ENCODE data around the gene CLN6.
"Not testable (repeated sequence)": the region's sequence is repeated elsewhere in the genome, so short reads cannot be mapped to it uniquely, and the experiment has no call there.

Gene CLN6

GRCh38 chr15:68218331-68218730 lies 11.2 kb downstream of the CLN6 start:
- H3K27ac Mint-ChIP-seq, result no peak overlapping the region
- H3K4me3 Mint-ChIP-seq, result no peak overlapping the region
- H3K9me3 Mint-ChIP-seq, result peaks cover 18% of the 10 kb centered on the region
- H3K36me3 Mint-ChIP-seq (ENCODE audit: low read depth), result peaks cover 71% of the 10 kb centered on the region
- TF ChIP-seq, protein P1, sequence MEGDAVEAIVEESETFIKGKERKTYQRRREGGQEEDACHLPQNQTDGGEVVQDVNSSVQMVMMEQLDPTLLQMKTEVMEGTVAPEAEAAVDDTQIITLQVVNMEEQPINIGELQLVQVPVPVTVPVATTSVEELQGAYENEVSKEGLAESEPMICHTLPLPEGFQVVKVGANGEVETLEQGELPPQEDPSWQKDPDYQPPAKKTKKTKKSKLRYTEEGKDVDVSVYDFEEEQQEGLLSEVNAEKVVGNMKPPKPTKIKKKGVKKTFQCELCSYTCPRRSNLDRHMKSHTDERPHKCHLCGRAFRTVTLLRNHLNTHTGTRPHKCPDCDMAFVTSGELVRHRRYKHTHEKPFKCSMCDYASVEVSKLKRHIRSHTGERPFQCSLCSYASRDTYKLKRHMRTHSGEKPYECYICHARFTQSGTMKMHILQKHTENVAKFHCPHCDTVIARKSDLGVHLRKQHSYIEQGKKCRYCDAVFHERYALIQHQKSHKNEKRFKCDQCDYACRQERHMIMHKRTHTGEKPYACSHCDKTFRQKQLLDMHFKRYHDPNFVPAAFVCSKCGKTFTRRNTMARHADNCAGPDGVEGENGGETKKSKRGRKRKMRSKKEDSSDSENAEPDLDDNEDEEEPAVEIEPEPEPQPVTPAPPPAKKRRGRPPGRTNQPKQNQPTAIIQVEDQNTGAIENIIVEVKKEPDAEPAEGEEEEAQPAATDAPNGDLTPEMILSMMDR (IDR thresholded peaks at IDR 0.05), result no peak
- DNase-seq, result no peak
- no peaks in the 10 kb centered on the region for H3K4me1 Mint-ChIP-seq
- no peaks in the 10 kb centered on the region for H3K27me3 Mint-ChIP-seq (ENCODE audit: low read depth, poor library complexity)

DNA sequence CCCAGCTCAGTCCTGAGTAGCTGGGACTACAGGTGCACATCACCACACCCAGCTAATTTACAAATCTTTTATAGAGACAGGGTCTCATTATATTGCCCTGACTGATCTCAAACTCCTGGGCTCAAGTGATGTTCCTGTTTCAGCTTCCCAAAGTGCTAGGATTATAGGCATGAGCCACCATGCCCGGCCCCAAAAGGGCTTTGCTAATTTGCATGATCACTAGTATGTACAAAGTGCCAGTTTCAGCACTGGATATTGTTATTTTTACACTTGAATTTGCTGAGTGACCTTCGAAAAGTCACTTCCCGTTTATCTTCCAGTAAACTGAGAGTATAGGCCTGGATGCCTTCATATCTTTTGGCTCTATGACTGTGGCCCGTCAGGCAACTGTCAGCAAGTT lies 12.2 kb downstream of the CLN6 start:
- Mint-ChIP-seq H3K27me3 (ENCODE audit: low read depth, poor library complexity) (no peaks in the 10 kb centered on the region), H3K36me3 (ENCODE audit: low read depth) (peaks cover 61% of the 10 kb centered on the region), H3K4me1 (no peaks in the 10 kb centered on the region), H3K9me3 (peaks cover 9% of the 10 kb centered on the region), H3K27ac (no peak overlapping the region), H3K4me3 (no peak overlapping the region)
- TF ChIP-seq, protein P1 (IDR thresholded peaks at IDR 0.05), result no peak
- DNase-seq, result no peak

- H3K27me3 Mint-ChIP-seq (ENCODE audit: low read depth, poor library complexity), result no peaks in the 10 kb centered on the region
- H3K4me1 Mint-ChIP-seq, result peaks cover 5% of the 10 kb centered on the region
- TF ChIP-seq, protein P1 (IDR thresholded peaks at IDR 0.05), result no peak
- DNase-seq, result no peak
- peaks cover 44% of the 10 kb centered on the region for H3K36me3 Mint-ChIP-seq (ENCODE audit: low read depth)
- H3K9me3 Mint-ChIP-seq, result peaks cover 3% of the 10 kb centered on the region
- H3K27ac Mint-ChIP-seq, result no peak overlapping the region
- no peak overlapping the region for H3K4me3 Mint-ChIP-seq
Observed at GRCh38 chr15:68214838-68215254, 14.7 kb downstream of the CLN6 start.

- TF ChIP-seq, protein P1 (IDR thresholded peaks at IDR 0.05), result no peak
- peaks cover 5% of the 10 kb centered on the region for H3K4me1 Mint-ChIP-seq
- H3K27me3 Mint-ChIP-seq (ENCODE audit: low read depth, poor library complexity), result no peaks in the 10 kb centered on the region
- H3K9me3 Mint-ChIP-seq, result peaks cover 3% of the 10 kb centered on the region
- peaks cover 38% of the 10 kb centered on the region for H3K36me3 Mint-ChIP-seq (ENCODE audit: low read depth)
- H3K27ac Mint-ChIP-seq, result peak overlapping the region; percentile 57
- H3K4me3 Mint-ChIP-seq, result no peak overlapping the region
- no peak for DNase-seq
Observed at GRCh38 chr15:68213991-68214837, 15.3 kb downstream of the CLN6 start.

GRCh38 chr15:68213491-68213845 lies 16.1 kb downstream of the CLN6 start:
- not testable (repeated sequence) for H3K9me3 Mint-ChIP-seq; H3K4me3 Mint-ChIP-seq; H3K4me1 Mint-ChIP-seq; H3K27me3 Mint-ChIP-seq (ENCODE audit: low read depth, poor library complexity); H3K27ac Mint-ChIP-seq; DNase-seq
- H3K36me3 Mint-ChIP-seq (ENCODE audit: low read depth), result peaks cover 31% of the 10 kb centered on the region

GRCh38 chr15:68211656-68212320 lies 17.7 kb downstream of the CLN6 start:
- TF ChIP-seq, protein P1 (IDR thresholded peaks at IDR 0.05), result no peak
- Mint-ChIP-seq H3K4me1 (peaks cover 13% of the 10 kb centered on the region), H3K27ac (no peak overlapping the region), H3K9me3 (no peaks in the 10 kb centered on the region), H3K4me3 (no peak overlapping the region), H3K36me3 (ENCODE audit: low read depth) (peaks cover 14% of the 10 kb centered on the region), H3K27me3 (ENCODE audit: low read depth, poor library complexity) (peaks cover 6% of the 10 kb centered on the region)
- DNase-seq, result no peak

Data from nephron progenitor cell (in vitro differentiated cells).